Kidney (tissue), 14 donors: Measurements from ENCODE around the gene COL4A2. TPM values are rescaled to one million over a fixed set of nuclear protein-coding genes. Genes with fewer than 3 reads are reported as not detected.

Experiments
- DNase-seq, 5 donors: peaks; one replicate each; pipeline ENCODE4 v3.0.0-alpha.2; 2013 to 2020
- FAIRE-seq: peaks from 2 replicates; lab custom pipeline; 2012; peaks lifted over from hg19 to GRCh38; lab: Jason Lieb, UNC
- H3K27ac ChIP-seq, 2 donors: one replicate each; pipeline ENCODE4 v1.7.0; 2013; ENCODE audit warnings: low read depth in 2 of 2, low read length in 2 of 2, inconsistent platforms in 1 of 2
- H3K27me3 ChIP-seq: one replicate; pipeline ENCODE4 v1.7.1; 2013; ENCODE audit warnings: low read length, inconsistent platforms; ENCODE audit not compliant: control insufficient read depth, insufficient read depth
- H3K36me3 ChIP-seq, 3 donors: one replicate each; pipeline versions ENCODE4 v1.7.0 to v1.7.1; 2013; ENCODE audit warnings: low read length in 3 of 3, control low read depth in 1 of 3, inconsistent platforms in 1 of 3; ENCODE audit not compliant: insufficient read depth in 3 of 3, control insufficient read depth in 2 of 3
- H3K4me1 ChIP-seq, 3 donors: one replicate each; pipeline versions ENCODE4 v1.7.0 to v1.7.1; 2013; ENCODE audit warnings: low read length in 3 of 3, inconsistent platforms in 1 of 3, low read depth in 1 of 3; ENCODE audit not compliant: control insufficient read depth in 2 of 3, insufficient read depth in 2 of 3
- H3K4me3 ChIP-seq, 3 donors: one replicate each; pipeline versions ENCODE4 v1.7.0 to v1.8.1; 2013; ENCODE audit warnings: low read length in 3 of 3, control low read depth in 1 of 3, inconsistent platforms in 1 of 3
- H3K9ac ChIP-seq, 3 donors: one replicate each; pipeline versions ENCODE4 v1.7.0 to v1.7.1; 2013; ENCODE audit warnings: low read length in 3 of 3, control low read depth in 1 of 3, inconsistent platforms in 1 of 3
- H3K9me3 ChIP-seq, 3 donors: one replicate each; pipeline versions ENCODE4 v1.7.0 to v1.7.1; 2013; ENCODE audit warnings: low read length in 3 of 3, control low read depth in 1 of 3, inconsistent platforms in 1 of 3; ENCODE audit not compliant: control insufficient read depth in 2 of 3, insufficient read depth in 1 of 3
- intact Hi-C: fragments of 100-400 bp; cut with DNase I; formaldehyde crosslinking; loops from one replicate; pipeline ENCODE4 v1.11.1; 2022
- polyA plus RNA-seq: library from polyadenylated mRNA; stranded (reverse); fragments of 350-450 nt; fragmentation: Illumina TruSeq; extraction: RNeasy Lipid Tissue Mini Kit (QIAGEN cat#74804); gene quantifications from one replicate; pipeline ENCODE4 v1.2.3, GENCODE V29; 2014; ENCODE audit warnings: low read depth, low replicate concordance; ENCODE audit not compliant: insufficient read depth
- total RNA-seq: library from RNA; stranded (reverse); fragmentation: NEBNext Ultra II Directional; extraction: Animal tissue kit (Norgen Biotek cat#: 25700); gene quantifications from one replicate; pipeline ENCODE4 v1.2.1, GENCODE V29; 2021
- TF ChIP-seq, protein P1 (sequence below): IDR thresholded peaks from 3 replicates; pipeline ENCODE4 v1.5.1; 2012; ENCODE audit warnings: mild to moderate bottlenecking, moderate library complexity, borderline replicate concordance; ENCODE audit not compliant: insufficient read depth; ENCODE audit errors: extremely low read depth
- donor health status: control.
- donor health status: control.
- donor health status: control.
- donor health status: control.
- donor health status: control.
- donor health status: DM: yes; HTN: yes; CAD: no.
- donor health status: Normal renal cell carcinoma (clear cell type).

COL4A2 gene
- total and polyA plus RNA-seq, 2 donors from 2014 or later: 126 to 265 TPM

DNA sequence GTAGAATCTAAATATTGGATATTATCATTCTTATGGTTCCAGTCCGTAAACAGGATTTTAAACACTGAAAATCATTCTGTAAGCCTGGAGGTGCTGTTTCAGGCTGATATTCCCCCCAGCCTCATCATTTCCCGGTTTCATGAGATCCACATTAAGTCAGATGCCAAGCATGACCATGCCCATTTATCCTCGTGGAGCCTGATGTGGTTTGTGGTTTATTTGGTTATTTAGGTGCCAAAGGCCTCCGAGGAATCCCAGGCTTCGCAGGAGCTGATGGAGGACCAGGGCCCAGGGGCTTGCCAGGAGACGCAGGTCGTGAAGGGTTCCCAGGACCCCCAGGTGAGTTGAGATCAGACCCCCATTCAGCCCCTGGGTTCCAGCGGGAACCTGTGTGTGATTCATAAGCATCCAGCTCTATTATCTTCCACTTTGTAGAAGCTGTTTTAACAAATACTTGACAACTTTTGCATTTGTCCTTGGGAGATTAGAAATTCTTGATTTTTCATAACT is 162.0 kb downstream of the COL4A2 start:
- intact Hi-C loops: no loop called here

DNA sequence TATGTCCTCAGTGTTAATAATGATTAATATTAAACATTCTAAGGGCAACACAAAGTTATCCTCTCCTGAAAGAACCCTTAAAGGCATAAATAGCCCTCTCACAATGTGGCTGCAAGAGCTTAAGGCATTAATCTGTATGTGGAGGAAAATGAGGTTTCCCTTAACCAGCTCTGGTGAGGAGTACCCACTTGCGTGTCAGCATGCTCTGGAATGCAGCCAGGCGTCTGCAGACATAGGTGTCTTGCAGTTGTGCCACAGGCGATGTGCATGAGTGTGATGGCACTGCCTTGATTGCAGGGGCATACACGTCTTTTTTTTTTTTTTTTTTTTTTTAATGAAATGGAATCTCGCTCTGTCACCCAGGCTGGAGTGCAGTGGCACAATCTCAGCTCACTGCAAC is 162.5 kb downstream of the COL4A2 start:
- peak in 1 of 5 donors; percentile 68 for DNase-seq
- Histone ChIP-seq H3K36me3 (peaks cover 4 to 54% (median 17%) of the 10 kb centered on the region in 3 donors), H3K9me3 (no peaks in the 10 kb centered on the region), H3K4me1 (peaks cover 0 to 8% (median 8%) of the 10 kb centered on the region in 3 donors), H3K4me3 (no peak overlapping the region), H3K27ac (no peak overlapping the region), H3K27me3 (no peaks in the 10 kb centered on the region), H3K9ac (no peak overlapping the region)
- FAIRE-seq: no peak
- intact Hi-C loops: no loop called here
- TF ChIP-seq, protein P1, sequence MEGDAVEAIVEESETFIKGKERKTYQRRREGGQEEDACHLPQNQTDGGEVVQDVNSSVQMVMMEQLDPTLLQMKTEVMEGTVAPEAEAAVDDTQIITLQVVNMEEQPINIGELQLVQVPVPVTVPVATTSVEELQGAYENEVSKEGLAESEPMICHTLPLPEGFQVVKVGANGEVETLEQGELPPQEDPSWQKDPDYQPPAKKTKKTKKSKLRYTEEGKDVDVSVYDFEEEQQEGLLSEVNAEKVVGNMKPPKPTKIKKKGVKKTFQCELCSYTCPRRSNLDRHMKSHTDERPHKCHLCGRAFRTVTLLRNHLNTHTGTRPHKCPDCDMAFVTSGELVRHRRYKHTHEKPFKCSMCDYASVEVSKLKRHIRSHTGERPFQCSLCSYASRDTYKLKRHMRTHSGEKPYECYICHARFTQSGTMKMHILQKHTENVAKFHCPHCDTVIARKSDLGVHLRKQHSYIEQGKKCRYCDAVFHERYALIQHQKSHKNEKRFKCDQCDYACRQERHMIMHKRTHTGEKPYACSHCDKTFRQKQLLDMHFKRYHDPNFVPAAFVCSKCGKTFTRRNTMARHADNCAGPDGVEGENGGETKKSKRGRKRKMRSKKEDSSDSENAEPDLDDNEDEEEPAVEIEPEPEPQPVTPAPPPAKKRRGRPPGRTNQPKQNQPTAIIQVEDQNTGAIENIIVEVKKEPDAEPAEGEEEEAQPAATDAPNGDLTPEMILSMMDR: no peak

More for the DNA sequence above, 162.0 kb downstream of the COL4A2 start:
- Histone ChIP-seq H3K9me3 (no peaks in the 10 kb centered on the region), H3K36me3 (peaks cover 0 to 49% (median 14%) of the 10 kb centered on the region in 3 donors), H3K9ac (no peak overlapping the region), H3K4me3 (no peak overlapping the region), H3K27ac (no peak overlapping the region), H3K4me1 (peaks cover 0 to 8% (median 8%) of the 10 kb centered on the region in 3 donors), H3K27me3 (no peaks in the 10 kb centered on the region)
- DNase-seq: peak in 1 of 5 donors; percentile 24
- no peak for FAIRE-seq
- TF ChIP-seq, protein P1: no peak

- Histone ChIP-seq H3K9ac (no peak overlapping the region), H3K27ac (peak overlapping the region; percentile 46 to 74), H3K27me3 (no peaks in the 10 kb centered on the region), H3K4me1 (peaks cover 0 to 8% (median 8%) of the 10 kb centered on the region in 3 donors), H3K9me3 (no peaks in the 10 kb centered on the region), H3K4me3 (no peak overlapping the region), H3K36me3 (peaks cover 7 to 58% (median 24%) of the 10 kb centered on the region in 3 donors)
- intact Hi-C loops: no loop called here
- no peak for FAIRE-seq
- TF ChIP-seq, protein P1: no peak
- DNase-seq: no peak
These were observed 163.4 kb downstream of the COL4A2 start for GRCh38 chr13:110470272-110471009.
